RWPE2 (cell line): Measurements from ENCODE around the gene TWIST2.

Experiments used
- ATAC-seq: fragments of 200-7000 bp; cut with Tn5 transposase; 3 replicates; pipeline ENCODE4 v1.9.1; 2021; ENCODE audit warnings: low read depth
- DNase-seq: peaks from one replicate; pipeline ENCODE4 v3.0.0-alpha.2; 2020; ENCODE audit warnings: low spot score
- H3K27ac ChIP-seq: fragments of 450-650 bp; 2 replicates; pipeline ENCODE4 v1.5.1; 2017; ENCODE audit warnings: mild to moderate bottlenecking; ENCODE audit not compliant: poor library complexity, severe bottlenecking
- H3K27me3 ChIP-seq: fragments of 250-450 bp; sonication (Bioruptor Pico); 2 replicates; pipeline ENCODE4 v1.5.1; 2021; ENCODE audit warnings: mild to moderate bottlenecking, moderate library complexity; ENCODE audit not compliant: insufficient read depth, poor library complexity, severe bottlenecking
- H3K36me3 ChIP-seq: fragments of 250-450 bp; sonication (Bioruptor Pico); 2 replicates; pipeline ENCODE4 v1.5.1; 2020; ENCODE audit warnings: low read depth, mild to moderate bottlenecking, moderate library complexity
- H3K4me1 ChIP-seq: fragments of 250-450 bp; sonication (Bioruptor Pico); 2 replicates; pipeline ENCODE4 v1.5.1; 2021; ENCODE audit warnings: mild to moderate bottlenecking, moderate library complexity; ENCODE audit not compliant: insufficient read depth, poor library complexity, severe bottlenecking
- H3K4me3 ChIP-seq: fragments of 250-450 bp; sonication (Bioruptor Pico); 2 replicates; pipeline ENCODE4 v1.5.1; 2021; ENCODE audit warnings: mild to moderate bottlenecking, moderate library complexity; ENCODE audit not compliant: severe bottlenecking
- H3K9me3 ChIP-seq: fragments of 250-450 bp; sonication (Bioruptor Pico); 2 replicates; pipeline ENCODE4 v1.5.1; 2021; ENCODE audit warnings: mild to moderate bottlenecking, moderate library complexity; ENCODE audit not compliant: severe bottlenecking
- CTCF ChIP-seq: fragments of 450-650 bp; IDR thresholded peaks from one replicate; pipeline ENCODE4 v1.5.1; 2017; ENCODE audit warnings: mild to moderate bottlenecking, moderate library complexity; ENCODE audit not compliant: poor library complexity, severe bottlenecking

Gene TWIST2

GRCh38 chr2:238876232-238876630, 28.3 kb downstream of the TWIST2 start:
- no peaks in the 10 kb centered on the region for H3K4me1 ChIP-seq
- H3K36me3 ChIP-seq = no peaks in the 10 kb centered on the region
- no peak for TF ChIP-seq CTCF
- DNase-seq (no peak), ATAC-seq (no peak)
- no peaks in the 10 kb centered on the region for H3K9me3 ChIP-seq
- H3K27me3 ChIP-seq = no peaks in the 10 kb centered on the region
- H3K4me3 ChIP-seq = no peak overlapping the region
- no peak overlapping the region for H3K27ac ChIP-seq

GRCh38 chr2:238878051-238878735, 30.3 kb downstream of the TWIST2 start:
- no peaks in the 10 kb centered on the region for H3K36me3 ChIP-seq
- H3K4me1 ChIP-seq = no peaks in the 10 kb centered on the region
- ATAC-seq (no peak), DNase-seq (no peak)
- no peak for TF ChIP-seq CTCF
- H3K27ac ChIP-seq = no peak overlapping the region
- H3K9me3 ChIP-seq = no peaks in the 10 kb centered on the region
- H3K27me3 ChIP-seq = no peaks in the 10 kb centered on the region
- H3K4me3 ChIP-seq = no peak overlapping the region

GRCh38 chr2:238879043-238879442, 31.2 kb downstream of the TWIST2 start:
- H3K4me1 ChIP-seq = no peaks in the 10 kb centered on the region
- no peaks in the 10 kb centered on the region for H3K9me3 ChIP-seq
- DNase-seq (no peak), ATAC-seq (no peak)
- no peaks in the 10 kb centered on the region for H3K36me3 ChIP-seq
- H3K27me3 ChIP-seq = no peaks in the 10 kb centered on the region
- H3K4me3 ChIP-seq = no peak overlapping the region
- no peak for TF ChIP-seq CTCF
- no peak overlapping the region for H3K27ac ChIP-seq

- H3K4me1 ChIP-seq = no peaks in the 10 kb centered on the region
Measured at GRCh38 chr2:238879621-238880377, 31.9 kb downstream of the TWIST2 start.

More at GRCh38 chr2:238879621-238880377, 31.9 kb downstream of the TWIST2 start:
- TF ChIP-seq CTCF = no peak
- H3K27ac ChIP-seq = no peak overlapping the region
- H3K4me3 ChIP-seq = no peak overlapping the region
- no peaks in the 10 kb centered on the region for H3K9me3 ChIP-seq
- H3K36me3 ChIP-seq = no peaks in the 10 kb centered on the region
- H3K27me3 ChIP-seq = no peaks in the 10 kb centered on the region
- no peak for ATAC-seq
- no peak for DNase-seq
